NCI-H2081 treated with DMSO at 0.1 percent for 48 hours (cell line): Measurements from ENCODE around the gene CYTH3.
"Not testable (repeated sequence)": the region's sequence is repeated elsewhere in the genome, so short reads cannot be mapped to it uniquely, and the experiment has no call there.

Experiments
- DNase-seq: peaks from one replicate; lab custom pipeline; 2025; lab: John Stamatoyannopoulos, UW

The CYTH3 gene

GRCh38 chr7:6272481-6273323, at the start of gene CYTH3:
Gene CYTH3, minus strand, starts transcription at chr7:6272624. Its CDS starts 117 bp downstream, at chr7:6272507.
- DNase-seq, result no peak

- DNase-seq, result no peak
These were observed 48.4 kb upstream of the CYTH3 start for GRCh38 chr7:6320791-6321190.

GRCh38 chr7:6317797-6318438, 45.5 kb upstream of the CYTH3 start:
- DNase-seq, result no peak

- no peak for DNase-seq
These were observed 43.8 kb upstream of the CYTH3 start for GRCh38 chr7:6316226-6316625.

GRCh38 chr7:6315746-6316145, 43.3 kb upstream of the CYTH3 start:
- DNase-seq, result no peak

- DNase-seq, result no peak
These were observed 38.0 kb upstream of the CYTH3 start for GRCh38 chr7:6310271-6310993.

- no peak for DNase-seq
These were observed 35.3 kb upstream of the CYTH3 start for GRCh38 chr7:6307762-6308161.

- DNase-seq, result no peak
These were observed 34.0 kb upstream of the CYTH3 start for GRCh38 chr7:6306471-6306870.

- no peak for DNase-seq
These were observed 32.9 kb upstream of the CYTH3 start for GRCh38 chr7:6305330-6305729.

GRCh38 chr7:6301446-6301845, 29.0 kb upstream of the CYTH3 start:
- not testable (repeated sequence) for DNase-seq

GRCh38 chr7:6299774-6300173, 27.4 kb upstream of the CYTH3 start:
- no peak for DNase-seq

- DNase-seq, result no peak
These were observed 22.4 kb upstream of the CYTH3 start for GRCh38 chr7:6294839-6295238.

GRCh38 chr7:6293202-6293601, 20.8 kb upstream of the CYTH3 start:
- DNase-seq, result no peak

- DNase-seq, result not testable (repeated sequence)
These were observed 19.5 kb upstream of the CYTH3 start for GRCh38 chr7:6291941-6292340.

GRCh38 chr7:6291531-6291930, 19.1 kb upstream of the CYTH3 start:
- no peak for DNase-seq

- no peak for DNase-seq
These were observed 17.9 kb upstream of the CYTH3 start for GRCh38 chr7:6290319-6290741.

- no peak for DNase-seq
These were observed 15.9 kb upstream of the CYTH3 start for GRCh38 chr7:6288270-6288860.

- DNase-seq, result no peak
These were observed 14.1 kb upstream of the CYTH3 start for GRCh38 chr7:6286486-6286885.

- DNase-seq, result no peak
These were observed 12.3 kb upstream of the CYTH3 start for GRCh38 chr7:6284461-6285360.

- DNase-seq, result no peak
These were observed 11.6 kb upstream of the CYTH3 start for GRCh38 chr7:6284055-6284400.

GRCh38 chr7:6283391-6284054, 11.1 kb upstream of the CYTH3 start:
- not testable (repeated sequence) for DNase-seq
